K562 (cell line): ENCODE data around the gene CCDC15. TPM values are rescaled to one million over a fixed set of nuclear protein-coding genes. Genes with fewer than 3 reads are reported as not detected.

Experiments
- ATAC-seq: fragments of 200-7000 bp; cut with Tn5 transposase; 3 replicates; pipeline ENCODE4 v1.9.1; 2020; ENCODE audit warnings: moderate library complexity
- BruUV-seq: library from RNA; stranded (reverse); fragments of 400-500 nt; replicated peaks from 2 replicates; lab custom pipeline; 2021; lab: Mats Ljungman, UMichigan
- CTCF ChIA-PET: fragments of 300-600 bp; formaldehyde crosslinking; extraction: SDS; loops from one replicate; lab custom pipeline; 2021; ENCODE audit warnings: low intra/inter-chr PET ratio; lab: Yijun Ruan, JAX
- POLR2A ChIA-PET: fragments of 300-600, 350-650 bp; sonication (Branson Sonifier 250); formaldehyde crosslinking; extraction: SDS; loops from one replicate; lab custom pipeline; 2021; ENCODE audit warnings: antibody characterized with exemption, inconsistent platforms; lab: Yijun Ruan, JAX
- DNase-seq, 4 experiments: peaks; one replicate each; pipeline versions ENCODE4 v3.0.0 to v3.0.0-alpha.2; 2011 to 2018; ENCODE audit warnings: low spot score in 3 of 4, mixed read lengths in 3 of 4; ENCODE audit errors: extremely low read depth in 1 of 4
- FAIRE-seq: peaks from 2 replicates; lab custom pipeline; 2011; peaks lifted over from hg19 to GRCh38; lab: Jason Lieb, UNC
- H2AFZ ChIP-seq: 2 replicates; pipeline ENCODE4 v1.6.0; 2011; ENCODE audit warnings: low read depth, low read length, control low read depth, inconsistent platforms
- H3K27ac ChIP-seq: fragments of 200-600 bp; 3 replicates; pipeline ENCODE4 v1.8.0; 2011; ENCODE audit warnings: low read depth, mild to moderate bottlenecking, control low read depth, inconsistent platforms, low read length, moderate library complexity, mixed read lengths; ENCODE audit errors: extremely low read depth
- H3K27me3 ChIP-seq, 2 experiments: fragments of 300-600 bp in 1 of 2; 2 replicates in 1 of 2; 3 replicates in 1 of 2; pipeline versions ENCODE4 v1.6.0 to v1.8.0; 2011; ENCODE audit warnings: inconsistent platforms in 2 of 2, low read length in 2 of 2, mild to moderate bottlenecking in 1 of 2, mixed read lengths in 1 of 2, moderate library complexity in 1 of 2; ENCODE audit not compliant: control insufficient read depth in 2 of 2, insufficient read depth in 2 of 2
- H3K36me3 ChIP-seq: fragments of 300-600 bp; 3 replicates; pipeline ENCODE4 v1.8.0; 2011; ENCODE audit warnings: mild to moderate bottlenecking, low read length, inconsistent platforms; ENCODE audit not compliant: control insufficient read depth, insufficient read depth
- H3K4me1 ChIP-seq, 2 experiments: fragments of 200-600 bp in 1 of 2; replicated peaks in 1 of 2; 2 replicates in 1 of 2; 3 replicates in 1 of 2; pipeline versions ENCODE4 v1.5.1 to v1.8.0; 2011; ENCODE audit warnings: inconsistent platforms in 2 of 2, low read length in 2 of 2, mild to moderate bottlenecking in 1 of 2, mixed read lengths in 1 of 2, moderate library complexity in 1 of 2; ENCODE audit not compliant: control insufficient read depth in 2 of 2, insufficient read depth in 2 of 2
- H3K4me2 ChIP-seq: 2 replicates; pipeline ENCODE4 v1.6.1; 2011; ENCODE audit warnings: low read length, control low read depth, inconsistent platforms, mixed read lengths; ENCODE audit not compliant: insufficient read depth
- H3K4me3 ChIP-seq: fragments of 200-600 bp; sonication (generic), shearing (Covaris generic); 2 replicates; pipeline ENCODE4 v1.5.1; 2016; ENCODE audit warnings: control low read depth, inconsistent platforms
- H3K79me2 ChIP-seq: fragments of 200-600 bp; 3 replicates; pipeline ENCODE4 v1.8.0; 2011; ENCODE audit warnings: low read length, inconsistent platforms; ENCODE audit not compliant: control insufficient read depth, insufficient read depth
- H3K9ac ChIP-seq, 2 experiments: 2 replicates each; pipeline versions ENCODE4 v1.6.0 to v1.6.1; 2011; ENCODE audit warnings: low read depth in 2 of 2, low read length in 2 of 2, control low read depth in 1 of 2, inconsistent platforms in 1 of 2, mild to moderate bottlenecking in 1 of 2, mixed read lengths in 1 of 2; ENCODE audit not compliant: insufficient read depth in 1 of 2
- H3K9me1 ChIP-seq: one replicate; pipeline ENCODE4 v1.6.0; 2011; ENCODE audit warnings: inconsistent platforms, mild to moderate bottlenecking, low read length, moderate library complexity; ENCODE audit not compliant: control insufficient read depth, insufficient read depth
- H3K9me3 ChIP-seq: replicated peaks from 2 replicates; pipeline ENCODE4 v1.5.1; 2011; ENCODE audit warnings: low read depth, low read length, inconsistent platforms; ENCODE audit not compliant: control insufficient read depth, insufficient read depth
- H4K20me1 ChIP-seq: replicated peaks from 2 replicates; pipeline ENCODE4 v1.6.1; 2011; ENCODE audit warnings: low read length, inconsistent platforms, mixed read lengths; ENCODE audit not compliant: control insufficient read depth, insufficient read depth
- BMI1 ChIP-seq: fragments of 150-350 bp; IDR thresholded peaks from 2 replicates; pipeline ENCODE4 v1.6.1; 2014; ENCODE audit warnings: low read length
- GATAD2A ChIP-seq: fragments of 450-650 bp; IDR thresholded peaks from 2 replicates; pipeline ENCODE4 v1.6.1; 2017
- MXI1 ChIP-seq: IDR thresholded peaks from 2 replicates; pipeline ENCODE4 v1.6.1; 2011; ENCODE audit warnings: low read depth, mild to moderate bottlenecking, improper control_type of control experiment, low read length
- PML ChIP-seq: IDR thresholded peaks from 2 replicates; pipeline ENCODE4 v1.6.1; 2012; ENCODE audit warnings: low read length, inconsistent platforms
- ZNF24 ChIP-seq: fragments of 450-650 bp; IDR thresholded peaks from 2 replicates; pipeline ENCODE4 v1.6.1; 2016
- WGBS: fragments of 100-300 bp; shearing (Covaris generic); methylation state at CpG from one replicate; pipeline ENCODE4 v1.1.6; 2016; ENCODE audit warnings: low coverage, mixed read lengths; ENCODE audit not compliant: insufficient coverage; ENCODE audit errors: missing lambda C conversion rate; 5-methylcytosine and 5-hydroxymethylcytosine counted together
- in situ Hi-C: fragments of 300-500 bp; cut with MboI; formaldehyde crosslinking; loops from 4 replicates; pipeline ENCODE4 v1.15.0; 2018; ENCODE audit warnings: inconsistent platforms, mixed read lengths
- intact Hi-C: fragments of 100-400 bp; cut with micrococcal nuclease; formaldehyde crosslinking; loops from 2 replicates; pipeline ENCODE4 v1.14.2; 2022
- polyA plus RNA-seq, 8 experiments: library from polyadenylated mRNA; depleted of rRNA in 4 of 8; stranded (reverse) in 5 of 8; unstranded in 3 of 8; fragments of >200 nt; fragmentation: Nextera tagmentation in 2 of 8; fragmentation: Illumina TruSeq in 1 of 8; extraction: Ambion mirVana in 2 of 8; extraction: Trizol in 1 of 8; gene quantifications; 2 replicates each; pipeline versions ENCODE4 v1.2.1 to v1.2.3, GENCODE V29; 2011 to 2014; ENCODE audit warnings: inconsistent platforms in 1 of 8, missing spikeins in 1 of 8
- total RNA-seq, 7 experiments: library from RNA; depleted of rRNA in 6 of 7; stranded (reverse); fragments of >200 nt in 6 of 7; fragmentation: Illumina TruSeq in 2 of 7; extraction: Trizol in 2 of 7; gene quantifications; 2 replicates each; pipeline versions ENCODE4 v1.2.1 to v1.2.3, GENCODE V29; 2011 to 2021; ENCODE audit warnings: low replicate concordance in 1 of 7
- TF ChIP-seq, protein P1 (sequence below): fragments of 450-650 bp; IDR thresholded peaks from 2 replicates; pipeline ENCODE4 v1.6.1; 2016; ENCODE audit warnings: mild to moderate bottlenecking, moderate library complexity
- TF ChIP-seq, protein P2 (sequence below): sonication (generic); formaldehyde crosslinking; IDR thresholded peaks from 2 replicates; pipeline ENCODE4 v1.8.0; 2023; ENCODE audit warnings: missing genetic modification reagents, mild to moderate bottlenecking, borderline replicate concordance

The CCDC15 gene
- total and polyA plus RNA-seq, 9 of the 15 experiments (the other 6 are each of a cell fraction or from before 2014, with no cell fraction given) = 1.9 to 9.2 (median 3.9) TPM

DNA sequence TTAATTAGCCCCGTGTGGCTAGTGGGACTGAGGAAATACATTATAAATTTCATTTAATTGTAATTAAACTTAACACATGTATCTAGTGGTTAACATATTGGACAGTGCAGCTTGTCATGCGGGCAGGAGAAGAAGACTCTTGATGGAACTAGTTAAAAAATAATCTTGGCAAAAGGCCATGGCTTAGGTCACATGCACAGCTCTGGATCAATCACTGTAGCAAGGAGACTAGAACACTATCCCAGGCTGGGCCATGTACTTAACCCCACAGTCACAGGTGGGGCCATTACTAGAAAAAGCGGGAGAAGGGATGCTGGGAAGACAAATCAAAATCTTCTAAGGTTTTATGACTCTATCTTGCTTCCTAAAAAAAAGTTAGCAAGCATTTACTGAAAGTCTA lies 9.4 kb upstream of the CCDC15 start:
- no peak for ATAC-seq
- POLR2A ChIA-PET = interaction anchor here (1.5 kb wide), 1 partner anchor 8 kb away, joined by 3 read pairs; no protein-coding TSS in a partner anchor
- TF ChIP-seq PML (no peak), GATAD2A (no peak), BMI1 (no peak), MXI1 (no peak), ZNF24 (no peak)
- TF ChIP-seq, protein P1, sequence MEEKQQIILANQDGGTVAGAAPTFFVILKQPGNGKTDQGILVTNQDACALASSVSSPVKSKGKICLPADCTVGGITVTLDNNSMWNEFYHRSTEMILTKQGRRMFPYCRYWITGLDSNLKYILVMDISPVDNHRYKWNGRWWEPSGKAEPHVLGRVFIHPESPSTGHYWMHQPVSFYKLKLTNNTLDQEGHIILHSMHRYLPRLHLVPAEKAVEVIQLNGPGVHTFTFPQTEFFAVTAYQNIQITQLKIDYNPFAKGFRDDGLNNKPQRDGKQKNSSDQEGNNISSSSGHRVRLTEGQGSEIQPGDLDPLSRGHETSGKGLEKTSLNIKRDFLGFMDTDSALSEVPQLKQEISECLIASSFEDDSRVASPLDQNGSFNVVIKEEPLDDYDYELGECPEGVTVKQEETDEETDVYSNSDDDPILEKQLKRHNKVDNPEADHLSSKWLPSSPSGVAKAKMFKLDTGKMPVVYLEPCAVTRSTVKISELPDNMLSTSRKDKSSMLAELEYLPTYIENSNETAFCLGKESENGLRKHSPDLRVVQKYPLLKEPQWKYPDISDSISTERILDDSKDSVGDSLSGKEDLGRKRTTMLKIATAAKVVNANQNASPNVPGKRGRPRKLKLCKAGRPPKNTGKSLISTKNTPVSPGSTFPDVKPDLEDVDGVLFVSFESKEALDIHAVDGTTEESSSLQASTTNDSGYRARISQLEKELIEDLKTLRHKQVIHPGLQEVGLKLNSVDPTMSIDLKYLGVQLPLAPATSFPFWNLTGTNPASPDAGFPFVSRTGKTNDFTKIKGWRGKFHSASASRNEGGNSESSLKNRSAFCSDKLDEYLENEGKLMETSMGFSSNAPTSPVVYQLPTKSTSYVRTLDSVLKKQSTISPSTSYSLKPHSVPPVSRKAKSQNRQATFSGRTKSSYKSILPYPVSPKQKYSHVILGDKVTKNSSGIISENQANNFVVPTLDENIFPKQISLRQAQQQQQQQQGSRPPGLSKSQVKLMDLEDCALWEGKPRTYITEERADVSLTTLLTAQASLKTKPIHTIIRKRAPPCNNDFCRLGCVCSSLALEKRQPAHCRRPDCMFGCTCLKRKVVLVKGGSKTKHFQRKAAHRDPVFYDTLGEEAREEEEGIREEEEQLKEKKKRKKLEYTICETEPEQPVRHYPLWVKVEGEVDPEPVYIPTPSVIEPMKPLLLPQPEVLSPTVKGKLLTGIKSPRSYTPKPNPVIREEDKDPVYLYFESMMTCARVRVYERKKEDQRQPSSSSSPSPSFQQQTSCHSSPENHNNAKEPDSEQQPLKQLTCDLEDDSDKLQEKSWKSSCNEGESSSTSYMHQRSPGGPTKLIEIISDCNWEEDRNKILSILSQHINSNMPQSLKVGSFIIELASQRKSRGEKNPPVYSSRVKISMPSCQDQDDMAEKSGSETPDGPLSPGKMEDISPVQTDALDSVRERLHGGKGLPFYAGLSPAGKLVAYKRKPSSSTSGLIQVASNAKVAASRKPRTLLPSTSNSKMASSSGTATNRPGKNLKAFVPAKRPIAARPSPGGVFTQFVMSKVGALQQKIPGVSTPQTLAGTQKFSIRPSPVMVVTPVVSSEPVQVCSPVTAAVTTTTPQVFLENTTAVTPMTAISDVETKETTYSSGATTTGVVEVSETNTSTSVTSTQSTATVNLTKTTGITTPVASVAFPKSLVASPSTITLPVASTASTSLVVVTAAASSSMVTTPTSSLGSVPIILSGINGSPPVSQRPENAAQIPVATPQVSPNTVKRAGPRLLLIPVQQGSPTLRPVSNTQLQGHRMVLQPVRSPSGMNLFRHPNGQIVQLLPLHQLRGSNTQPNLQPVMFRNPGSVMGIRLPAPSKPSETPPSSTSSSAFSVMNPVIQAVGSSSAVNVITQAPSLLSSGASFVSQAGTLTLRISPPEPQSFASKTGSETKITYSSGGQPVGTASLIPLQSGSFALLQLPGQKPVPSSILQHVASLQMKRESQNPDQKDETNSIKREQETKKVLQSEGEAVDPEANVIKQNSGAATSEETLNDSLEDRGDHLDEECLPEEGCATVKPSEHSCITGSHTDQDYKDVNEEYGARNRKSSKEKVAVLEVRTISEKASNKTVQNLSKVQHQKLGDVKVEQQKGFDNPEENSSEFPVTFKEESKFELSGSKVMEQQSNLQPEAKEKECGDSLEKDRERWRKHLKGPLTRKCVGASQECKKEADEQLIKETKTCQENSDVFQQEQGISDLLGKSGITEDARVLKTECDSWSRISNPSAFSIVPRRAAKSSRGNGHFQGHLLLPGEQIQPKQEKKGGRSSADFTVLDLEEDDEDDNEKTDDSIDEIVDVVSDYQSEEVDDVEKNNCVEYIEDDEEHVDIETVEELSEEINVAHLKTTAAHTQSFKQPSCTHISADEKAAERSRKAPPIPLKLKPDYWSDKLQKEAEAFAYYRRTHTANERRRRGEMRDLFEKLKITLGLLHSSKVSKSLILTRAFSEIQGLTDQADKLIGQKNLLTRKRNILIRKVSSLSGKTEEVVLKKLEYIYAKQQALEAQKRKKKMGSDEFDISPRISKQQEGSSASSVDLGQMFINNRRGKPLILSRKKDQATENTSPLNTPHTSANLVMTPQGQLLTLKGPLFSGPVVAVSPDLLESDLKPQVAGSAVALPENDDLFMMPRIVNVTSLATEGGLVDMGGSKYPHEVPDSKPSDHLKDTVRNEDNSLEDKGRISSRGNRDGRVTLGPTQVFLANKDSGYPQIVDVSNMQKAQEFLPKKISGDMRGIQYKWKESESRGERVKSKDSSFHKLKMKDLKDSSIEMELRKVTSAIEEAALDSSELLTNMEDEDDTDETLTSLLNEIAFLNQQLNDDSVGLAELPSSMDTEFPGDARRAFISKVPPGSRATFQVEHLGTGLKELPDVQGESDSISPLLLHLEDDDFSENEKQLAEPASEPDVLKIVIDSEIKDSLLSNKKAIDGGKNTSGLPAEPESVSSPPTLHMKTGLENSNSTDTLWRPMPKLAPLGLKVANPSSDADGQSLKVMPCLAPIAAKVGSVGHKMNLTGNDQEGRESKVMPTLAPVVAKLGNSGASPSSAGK = no peak
- TF ChIP-seq, protein P2, sequence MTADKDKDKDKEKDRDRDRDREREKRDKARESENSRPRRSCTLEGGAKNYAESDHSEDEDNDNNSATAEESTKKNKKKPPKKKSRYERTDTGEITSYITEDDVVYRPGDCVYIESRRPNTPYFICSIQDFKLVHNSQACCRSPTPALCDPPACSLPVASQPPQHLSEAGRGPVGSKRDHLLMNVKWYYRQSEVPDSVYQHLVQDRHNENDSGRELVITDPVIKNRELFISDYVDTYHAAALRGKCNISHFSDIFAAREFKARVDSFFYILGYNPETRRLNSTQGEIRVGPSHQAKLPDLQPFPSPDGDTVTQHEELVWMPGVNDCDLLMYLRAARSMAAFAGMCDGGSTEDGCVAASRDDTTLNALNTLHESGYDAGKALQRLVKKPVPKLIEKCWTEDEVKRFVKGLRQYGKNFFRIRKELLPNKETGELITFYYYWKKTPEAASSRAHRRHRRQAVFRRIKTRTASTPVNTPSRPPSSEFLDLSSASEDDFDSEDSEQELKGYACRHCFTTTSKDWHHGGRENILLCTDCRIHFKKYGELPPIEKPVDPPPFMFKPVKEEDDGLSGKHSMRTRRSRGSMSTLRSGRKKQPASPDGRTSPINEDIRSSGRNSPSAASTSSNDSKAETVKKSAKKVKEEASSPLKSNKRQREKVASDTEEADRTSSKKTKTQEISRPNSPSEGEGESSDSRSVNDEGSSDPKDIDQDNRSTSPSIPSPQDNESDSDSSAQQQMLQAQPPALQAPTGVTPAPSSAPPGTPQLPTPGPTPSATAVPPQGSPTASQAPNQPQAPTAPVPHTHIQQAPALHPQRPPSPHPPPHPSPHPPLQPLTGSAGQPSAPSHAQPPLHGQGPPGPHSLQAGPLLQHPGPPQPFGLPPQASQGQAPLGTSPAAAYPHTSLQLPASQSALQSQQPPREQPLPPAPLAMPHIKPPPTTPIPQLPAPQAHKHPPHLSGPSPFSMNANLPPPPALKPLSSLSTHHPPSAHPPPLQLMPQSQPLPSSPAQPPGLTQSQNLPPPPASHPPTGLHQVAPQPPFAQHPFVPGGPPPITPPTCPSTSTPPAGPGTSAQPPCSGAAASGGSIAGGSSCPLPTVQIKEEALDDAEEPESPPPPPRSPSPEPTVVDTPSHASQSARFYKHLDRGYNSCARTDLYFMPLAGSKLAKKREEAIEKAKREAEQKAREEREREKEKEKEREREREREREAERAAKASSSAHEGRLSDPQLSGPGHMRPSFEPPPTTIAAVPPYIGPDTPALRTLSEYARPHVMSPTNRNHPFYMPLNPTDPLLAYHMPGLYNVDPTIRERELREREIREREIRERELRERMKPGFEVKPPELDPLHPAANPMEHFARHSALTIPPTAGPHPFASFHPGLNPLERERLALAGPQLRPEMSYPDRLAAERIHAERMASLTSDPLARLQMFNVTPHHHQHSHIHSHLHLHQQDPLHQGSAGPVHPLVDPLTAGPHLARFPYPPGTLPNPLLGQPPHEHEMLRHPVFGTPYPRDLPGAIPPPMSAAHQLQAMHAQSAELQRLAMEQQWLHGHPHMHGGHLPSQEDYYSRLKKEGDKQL (CRISPR knock-in tag) = no peak

More for the DNA sequence above, 9.4 kb upstream of the CCDC15 start:
- BruUV-seq = no TSS peak
- Histone ChIP-seq H3K4me2 (no peak overlapping the region), H3K36me3 (no peaks in the 10 kb centered on the region), H3K4me1 (no peaks in the 10 kb centered on the region), H2AFZ (no peak overlapping the region), H4K20me1 (no peaks in the 10 kb centered on the region), H3K9me3 (no peaks in the 10 kb centered on the region), H3K4me3 (no peak overlapping the region), H3K27ac (no peak overlapping the region), H3K27me3 (peaks cover 5 to 23% of the 10 kb centered on the region in 2 experiments; a peak in 3 of 5 replicates), H3K9ac (no peak overlapping the region), H3K79me2 (no peaks in the 10 kb centered on the region), H3K9me1 (no peaks in the 10 kb centered on the region)
- 0% methylated on average over 3 of the region's 3 CpGs for WGBS
- DNase-seq (no peak), FAIRE-seq (no peak)
- CTCF ChIA-PET = no interaction called here
- intact Hi-C loops (no loop called here), in situ Hi-C loops (no loop called here)
